B cell (primary cell): ENCODE measurements around the gene TTC4. TPM values are rescaled to one million over a fixed set of nuclear protein-coding genes. Genes with fewer than 3 reads are reported as not detected.

Experiments
- ATAC-seq: fragments of 200-7000 bp; cut with Tn5 transposase; one replicate; pipeline ENCODE4 v1.10.0; 2021; ENCODE audit warnings: low read depth, mild to moderate bottlenecking, moderate number of reproducible peaks, moderate library complexity
- CTCF ChIA-PET: fragments of 350-600 bp; sonication (Branson Sonifier 250); formaldehyde crosslinking; loops from one replicate; lab custom pipeline; 2021; ENCODE audit warnings: antibody characterized with exemption, inconsistent platforms; lab: Charles Lee
- POLR2A ChIA-PET: fragments of 350-600 bp; sonication (Branson Sonifier 250); formaldehyde crosslinking; loops from one replicate; lab custom pipeline; 2021; ENCODE audit warnings: antibody characterized with exemption; lab: Charles Lee
- DNase-seq: peaks from one replicate; pipeline ENCODE4 v3.0.0; 2013
- H2AFZ ChIP-seq: 2 replicates; pipeline ENCODE4 v1.6.1; 2012; ENCODE audit warnings: mild to moderate bottlenecking, low read depth, low read length; ENCODE audit not compliant: insufficient read depth, poor library complexity, severe bottlenecking
- H3K27ac ChIP-seq, 2 donors: 1 replicate in 1 of 2; 2 replicates in 1 of 2; pipeline ENCODE4 v1.5.1; 2012 to 2013; ENCODE audit warnings: low read length in 2 of 2, mild to moderate bottlenecking in 2 of 2, moderate library complexity in 1 of 2
- H3K27me3 ChIP-seq, 4 experiments: fragments of 200-600 bp in 1 of 4; sonication (generic) in 1 of 4; replicated peaks in 1 of 4; 1 replicate in 2 of 4; 2 replicates in 2 of 4; pipeline versions ENCODE4 v1.6.1 to v1.7.0; 2013 to 2016; ENCODE audit warnings: low read length in 3 of 4, mild to moderate bottlenecking in 2 of 4, mixed read lengths in 1 of 4, moderate library complexity in 1 of 4; ENCODE audit not compliant: insufficient read depth in 4 of 4, control insufficient read depth in 3 of 4; ENCODE audit errors: control extremely low read depth in 1 of 4
- H3K36me3 ChIP-seq, 2 experiments: replicated peaks in 1 of 2; 1 replicate in 1 of 2; 2 replicates in 1 of 2; pipeline versions ENCODE4 v1.6.1 to v1.7.1; 2013; ENCODE audit warnings: low read length in 1 of 2; ENCODE audit not compliant: insufficient read depth in 2 of 2, control insufficient read depth in 1 of 2; ENCODE audit errors: control extremely low read depth in 1 of 2, extremely low read depth in 1 of 2
- H3K4me1 ChIP-seq, 2 donors: fragments of 200-600 bp in 1 of 2; sonication (generic) in 1 of 2; 1 replicate in 1 of 2; 2 replicates in 1 of 2; pipeline versions ENCODE4 v1.5.1 to v1.6.1; 2013 to 2017; ENCODE audit warnings: low read length in 2 of 2; ENCODE audit not compliant: control insufficient read depth in 2 of 2, insufficient read depth in 2 of 2
- H3K4me2 ChIP-seq: replicated peaks from 2 replicates; pipeline ENCODE3; 2012; ENCODE audit warnings: mild to moderate bottlenecking, low read depth, low read length; ENCODE audit not compliant: poor library complexity, severe bottlenecking
- H3K4me3 ChIP-seq, 5 experiments: fragments of 200-600 bp in 1 of 5; sonication (generic) in 1 of 5; 1 replicate in 3 of 5; 2 replicates in 2 of 5; pipeline versions ENCODE4 v1.5.1 to v1.7.0; 2011 to 2016; ENCODE audit warnings: low read length in 4 of 5, mild to moderate bottlenecking in 4 of 5, low read depth in 2 of 5, control low read depth in 1 of 5, moderate library complexity in 1 of 5; ENCODE audit not compliant: insufficient read depth in 1 of 5; ENCODE audit errors: control extremely low read depth in 1 of 5, extremely low read depth in 1 of 5
- H3K79me2 ChIP-seq: fragments of 200-600 bp; sonication (generic); one replicate; pipeline ENCODE4 v1.6.0; 2016; ENCODE audit warnings: low read length; ENCODE audit not compliant: control insufficient read depth, insufficient read depth
- H3K9ac ChIP-seq: fragments of 200-600 bp; sonication (generic); 2 replicates; pipeline ENCODE4 v1.6.1; 2017; ENCODE audit warnings: mild to moderate bottlenecking, low read length, moderate library complexity
- H3K9me3 ChIP-seq, 3 donors: one replicate each; pipeline versions ENCODE4 v1.6.1 to v1.7.1; 2013; ENCODE audit warnings: low read length in 2 of 3; ENCODE audit not compliant: control insufficient read depth in 2 of 3, insufficient read depth in 1 of 3; ENCODE audit errors: control extremely low read depth in 1 of 3
- H4K20me1 ChIP-seq: 2 replicates; pipeline ENCODE4 v1.6.0; 2012; ENCODE audit warnings: mild to moderate bottlenecking, low read length; ENCODE audit not compliant: insufficient read depth, control insufficient read depth, poor library complexity, severe bottlenecking
- H3K27ac Mint-ChIP-seq: one replicate; pipeline ENCODE4 v1.8.0; 2021; ENCODE audit warnings: mixed read lengths
- H3K27me3 Mint-ChIP-seq: one replicate; pipeline ENCODE4 v1.8.0; 2021; ENCODE audit warnings: mixed read lengths
- H3K4me1 Mint-ChIP-seq: one replicate; pipeline ENCODE4 v1.8.0; 2021; ENCODE audit warnings: mixed read lengths
- H3K4me3 Mint-ChIP-seq: one replicate; pipeline ENCODE4 v1.8.0; 2021; ENCODE audit warnings: mixed read lengths
- H3K9me3 Mint-ChIP-seq: one replicate; pipeline ENCODE4 v1.8.0; 2022; ENCODE audit warnings: mixed read lengths; ENCODE audit not compliant: insufficient read depth
- EZH2 ChIP-seq: IDR thresholded peaks from 2 replicates; pipeline ENCODE4 v1.6.1; 2012; ENCODE audit warnings: borderline replicate concordance, low read depth, mild to moderate bottlenecking, moderate library complexity, low read length; ENCODE audit not compliant: insufficient read depth, poor library complexity, severe bottlenecking
- WGBS: methylation state at CpG from one replicate; pipeline ENCODE4 v1.1.5; 2013; ENCODE audit warnings: missing lambda C conversion rate; ENCODE audit not compliant: insufficient coverage; 5-methylcytosine and 5-hydroxymethylcytosine counted together
- intact Hi-C: fragments of 100-400 bp; cut with micrococcal nuclease; formaldehyde crosslinking; loops from one replicate; pipeline ENCODE4 v1.10.0; 2022
- polyA plus RNA-seq: library from polyadenylated mRNA; depleted of rRNA; stranded (reverse); fragments of >200 nt; gene quantifications from 2 replicates; pipeline ENCODE4 v1.2.3, GENCODE V29; 2012
- total RNA-seq, 2 donors: library from RNA; stranded (reverse); fragments of 120-200 nt in 1 of 2; gene quantifications; 1 replicate in 1 of 2; 2 replicates in 1 of 2; pipeline versions ENCODE4 v1.2.3 to v1.2.4, GENCODE V29; 2013 to 2022
- TF ChIP-seq, protein P1 (sequence below): fragments of 200-600 bp; IDR thresholded peaks from one replicate; pipeline ENCODE4 v1.8.0; 2022; ENCODE audit warnings: antibody characterized with exemption, mild to moderate bottlenecking

TTC4 gene
- total and polyA plus RNA-seq, 2 donors (not counting 1 experiment from before 2014, with no cell fraction given) = 9.9 to 23.9 TPM

DNA sequence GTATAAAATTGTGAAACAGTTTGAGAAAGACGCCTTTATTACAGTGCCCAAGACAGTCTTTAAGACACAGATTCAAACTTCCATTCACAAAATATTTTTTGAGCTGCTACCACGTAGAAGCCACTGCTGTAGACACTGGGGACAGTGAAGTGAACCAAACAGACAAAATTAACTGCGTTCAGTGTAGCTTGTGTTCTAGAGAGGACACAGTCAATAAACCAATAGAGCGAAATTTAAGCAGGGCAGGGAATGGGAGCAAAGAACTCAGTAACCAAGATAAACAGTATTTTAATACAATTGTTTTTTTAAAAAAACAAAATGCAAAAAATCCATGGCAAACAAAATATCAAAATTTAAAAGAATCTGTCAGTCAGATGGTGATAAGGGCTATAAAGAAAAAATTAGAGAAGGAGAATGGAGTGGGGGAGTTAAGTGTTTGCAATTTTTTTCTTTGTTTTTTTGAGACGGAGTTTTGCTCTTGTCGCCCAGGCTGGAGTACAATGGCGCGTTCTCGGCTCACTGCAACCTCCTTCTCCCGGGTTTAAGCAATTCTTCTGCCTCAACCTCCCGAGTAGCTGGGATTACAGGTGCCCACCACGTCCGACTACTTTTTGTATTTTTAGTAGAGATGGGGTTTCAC lies 49.4 kb downstream of the TTC4 start:
- peak overlapping the region; percentile 47 to 81 for H3K27ac ChIP-seq
- peak overlapping the region; percentile 96 for H3K4me3 Mint-ChIP-seq
- DNase-seq (no peak), ATAC-seq (peak; percentile 14)
- H3K4me3 ChIP-seq = peak overlapping the region; percentile 34 to 96 (median 65)
- H3K27me3 Mint-ChIP-seq = no peaks in the 10 kb centered on the region
- intact Hi-C loops = loop anchor here (1.0 to 5.0 kb wide), 6 partner anchors 36 to 878 kb away; partner anchors contain the start of genes DHCR24, SSBP3, TTC22 and TTC4
- H3K79me2 ChIP-seq = peaks cover 10% of the 10 kb centered on the region
- no peaks in the 10 kb centered on the region for H3K9me3 Mint-ChIP-seq
- H3K27ac Mint-ChIP-seq = peak overlapping the region; percentile 92
- peaks cover 20% of the 10 kb centered on the region for H3K4me1 Mint-ChIP-seq
- no peaks in the 10 kb centered on the region for H4K20me1 ChIP-seq
- peak overlapping the region; percentile 71 for H2AFZ ChIP-seq
- no peaks in the 10 kb centered on the region for H3K9me3 ChIP-seq
- H3K27me3 ChIP-seq = no peaks in the 10 kb centered on the region
- no peak for TF ChIP-seq EZH2
- TF ChIP-seq, protein P1, sequence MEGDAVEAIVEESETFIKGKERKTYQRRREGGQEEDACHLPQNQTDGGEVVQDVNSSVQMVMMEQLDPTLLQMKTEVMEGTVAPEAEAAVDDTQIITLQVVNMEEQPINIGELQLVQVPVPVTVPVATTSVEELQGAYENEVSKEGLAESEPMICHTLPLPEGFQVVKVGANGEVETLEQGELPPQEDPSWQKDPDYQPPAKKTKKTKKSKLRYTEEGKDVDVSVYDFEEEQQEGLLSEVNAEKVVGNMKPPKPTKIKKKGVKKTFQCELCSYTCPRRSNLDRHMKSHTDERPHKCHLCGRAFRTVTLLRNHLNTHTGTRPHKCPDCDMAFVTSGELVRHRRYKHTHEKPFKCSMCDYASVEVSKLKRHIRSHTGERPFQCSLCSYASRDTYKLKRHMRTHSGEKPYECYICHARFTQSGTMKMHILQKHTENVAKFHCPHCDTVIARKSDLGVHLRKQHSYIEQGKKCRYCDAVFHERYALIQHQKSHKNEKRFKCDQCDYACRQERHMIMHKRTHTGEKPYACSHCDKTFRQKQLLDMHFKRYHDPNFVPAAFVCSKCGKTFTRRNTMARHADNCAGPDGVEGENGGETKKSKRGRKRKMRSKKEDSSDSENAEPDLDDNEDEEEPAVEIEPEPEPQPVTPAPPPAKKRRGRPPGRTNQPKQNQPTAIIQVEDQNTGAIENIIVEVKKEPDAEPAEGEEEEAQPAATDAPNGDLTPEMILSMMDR = no peak
- WGBS = 92% methylated on average over 6 of the region's 13 CpGs
- peak overlapping the region; percentile 82 for H3K9ac ChIP-seq
- peak overlapping the region; percentile 73 for H3K4me2 ChIP-seq
- no peaks in the 10 kb centered on the region for H3K36me3 ChIP-seq
- ChIA-PET CTCF (interaction anchor here (4.4 kb wide), 1 partner anchor 36 kb away, joined by 20 read pairs; the partner anchor contains the start of gene TTC22), POLR2A (interaction anchor here (1.7 kb wide), 1 partner anchor 36 kb away, joined by 9 read pairs; the partner anchor contains the start of gene TTC22)
- H3K4me1 ChIP-seq = peaks cover 8 to 10% of the 10 kb centered on the region in 2 donors

DNA sequence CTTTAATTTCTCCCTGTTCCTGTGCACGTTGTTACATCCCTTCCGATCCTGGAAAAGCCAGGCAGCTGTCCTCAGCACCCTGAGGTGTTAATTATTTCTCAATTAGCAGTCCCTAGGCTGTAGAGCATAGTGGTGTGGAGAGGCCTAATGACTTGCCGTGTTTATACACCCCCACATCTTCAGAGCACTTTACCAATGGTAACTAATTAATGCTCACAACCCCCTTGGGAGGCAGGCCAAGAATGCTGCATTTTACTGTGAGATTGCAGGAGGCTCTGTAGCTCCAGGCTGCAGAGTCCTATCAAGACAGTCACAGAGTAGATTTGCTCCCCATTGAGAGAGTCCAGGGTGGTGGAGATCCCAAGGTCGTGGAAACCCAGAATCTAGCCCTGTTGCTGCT lies 51.1 kb downstream of the TTC4 start:
- Histone ChIP-seq H4K20me1 (no peaks in the 10 kb centered on the region), H3K4me1 (peaks cover 8 to 10% of the 10 kb centered on the region in 2 donors), H3K9ac (no peak overlapping the region), H3K9me3 (no peaks in the 10 kb centered on the region), H3K36me3 (no peaks in the 10 kb centered on the region), H3K4me2 (no peak overlapping the region), H3K27ac (no peak overlapping the region), H3K79me2 (peaks cover 10% of the 10 kb centered on the region), H3K4me3 (no peak overlapping the region), H3K27me3 (no peaks in the 10 kb centered on the region), H2AFZ (no peak overlapping the region)
- Mint-ChIP-seq H3K4me1 (peaks cover 20% of the 10 kb centered on the region), H3K27ac (no peak overlapping the region), H3K27me3 (no peaks in the 10 kb centered on the region), H3K4me3 (no peak overlapping the region), H3K9me3 (no peaks in the 10 kb centered on the region)
- ATAC-seq (no peak), DNase-seq (no peak)
- intact Hi-C loops = no loop called here
- WGBS = 100% methylated on average over 1 of the region's 4 CpGs
- TF ChIP-seq, protein P1 = no peak
- TF ChIP-seq EZH2 = no peak
- CTCF ChIA-PET = interaction anchor here (4.4 kb wide), 1 partner anchor 34 kb away, joined by 20 read pairs; the partner anchor contains the start of gene TTC22
- POLR2A ChIA-PET = no interaction called here
